Thoracic aorta (tissue), 2 donors: ENCODE results near the gene JMJD1C. TPM values are rescaled to one million over a fixed set of nuclear protein-coding genes. Genes with fewer than 3 reads are reported as not detected.

Experiments used
- ATAC-seq: fragments of 150-250 bp; one replicate; pipeline ENCODE4 v1.8.0; 2017; ENCODE audit warnings: low read depth; ENCODE audit not compliant: insufficient number of reproducible peaks, low FRiP score
- DNase-seq: peaks from one replicate; pipeline ENCODE4 v3.0.0-alpha.2; 2020; ENCODE audit warnings: low spot score
- H3K27ac ChIP-seq, 2 donors: fragments of 200-600 bp; sonication (generic); 1 replicate in 1 of 2; 2 replicates in 1 of 2; pipeline ENCODE4 v1.5.1; 2016; ENCODE audit warnings: mild to moderate bottlenecking in 2 of 2, moderate library complexity in 2 of 2
- H3K27me3 ChIP-seq: fragments of 200-600 bp; sonication (generic); replicated peaks from 2 replicates; pipeline ENCODE4 v1.6.0; 2016; ENCODE audit warnings: mild to moderate bottlenecking; ENCODE audit not compliant: insufficient read depth
- H3K36me3 ChIP-seq: fragments of 200-600 bp; sonication (generic); one replicate; pipeline ENCODE4 v1.5.1; 2016
- H3K4me1 ChIP-seq, 2 donors: fragments of 200-600 bp; sonication (generic); 1 replicate in 1 of 2; 2 replicates in 1 of 2; pipeline versions ENCODE4 v1.5.1 to v1.6.0; 2016; ENCODE audit warnings: low read depth in 2 of 2, mild to moderate bottlenecking in 1 of 2; ENCODE audit not compliant: control insufficient read depth in 1 of 2
- H3K4me3 ChIP-seq: fragments of 200-600 bp; sonication (generic); 2 replicates; pipeline ENCODE4 v1.5.1; 2016; ENCODE audit warnings: mild to moderate bottlenecking
- H3K9me3 ChIP-seq: fragments of 200-600 bp; sonication (generic); 2 replicates; pipeline ENCODE4 v1.5.1; 2016
- total RNA-seq, 2 donors: library from RNA; depleted of rRNA; stranded (reverse); fragments of >200 nt; gene quantifications; one replicate each; pipeline versions ENCODE4 v1.1.0 to v1.2.3, GENCODE V29; 2016
- TF ChIP-seq, protein P1 (sequence below): fragments of 200-600 bp; sonication (generic); IDR thresholded peaks from one replicate; pipeline ENCODE4 v1.5.1; 2019; ENCODE audit warnings: antibody characterized with exemption

Gene JMJD1C
- total RNA-seq, 2 donors from 2014 or later: 95.2 to 215 TPM

DNA sequence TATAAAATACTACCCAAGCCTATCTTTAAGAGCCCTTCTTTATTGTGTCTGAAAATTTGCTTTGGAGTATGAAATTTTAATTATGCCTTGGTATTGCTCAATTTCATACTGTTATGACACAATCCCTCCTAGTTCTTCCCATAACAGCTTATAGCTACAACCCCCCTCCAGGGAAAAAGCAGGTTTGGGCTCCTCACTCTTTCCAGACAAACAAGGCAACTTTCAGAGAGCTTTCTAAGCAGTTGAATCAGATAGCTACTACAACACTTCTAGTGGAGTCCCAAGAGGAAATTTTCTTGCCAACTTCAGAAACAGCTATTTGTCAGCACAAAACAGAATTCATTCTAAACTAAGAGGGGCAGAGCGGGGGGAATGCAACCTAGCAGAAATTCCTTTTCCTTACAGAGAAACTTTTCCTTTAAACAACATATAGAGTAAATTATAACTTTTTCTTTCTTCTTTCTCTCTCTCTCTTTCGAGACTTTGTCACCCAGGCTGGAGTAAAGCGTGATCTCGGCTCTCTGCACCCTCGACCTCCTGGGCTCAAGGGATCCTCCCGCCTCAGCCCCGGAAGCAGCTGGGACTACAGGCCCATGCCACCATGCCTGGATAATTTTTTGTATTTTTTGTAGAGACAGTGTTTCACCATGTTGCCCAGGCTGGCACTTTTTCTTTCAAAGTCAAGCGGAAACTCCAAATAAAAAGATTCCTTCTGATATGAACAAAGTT is 26.0 kb upstream of the JMJD1C start:
- peak; percentile 88 for ATAC-seq
- no peaks in the 10 kb centered on the region for H3K9me3 ChIP-seq
- no peaks in the 10 kb centered on the region for H3K27me3 ChIP-seq
- TF ChIP-seq, protein P1, sequence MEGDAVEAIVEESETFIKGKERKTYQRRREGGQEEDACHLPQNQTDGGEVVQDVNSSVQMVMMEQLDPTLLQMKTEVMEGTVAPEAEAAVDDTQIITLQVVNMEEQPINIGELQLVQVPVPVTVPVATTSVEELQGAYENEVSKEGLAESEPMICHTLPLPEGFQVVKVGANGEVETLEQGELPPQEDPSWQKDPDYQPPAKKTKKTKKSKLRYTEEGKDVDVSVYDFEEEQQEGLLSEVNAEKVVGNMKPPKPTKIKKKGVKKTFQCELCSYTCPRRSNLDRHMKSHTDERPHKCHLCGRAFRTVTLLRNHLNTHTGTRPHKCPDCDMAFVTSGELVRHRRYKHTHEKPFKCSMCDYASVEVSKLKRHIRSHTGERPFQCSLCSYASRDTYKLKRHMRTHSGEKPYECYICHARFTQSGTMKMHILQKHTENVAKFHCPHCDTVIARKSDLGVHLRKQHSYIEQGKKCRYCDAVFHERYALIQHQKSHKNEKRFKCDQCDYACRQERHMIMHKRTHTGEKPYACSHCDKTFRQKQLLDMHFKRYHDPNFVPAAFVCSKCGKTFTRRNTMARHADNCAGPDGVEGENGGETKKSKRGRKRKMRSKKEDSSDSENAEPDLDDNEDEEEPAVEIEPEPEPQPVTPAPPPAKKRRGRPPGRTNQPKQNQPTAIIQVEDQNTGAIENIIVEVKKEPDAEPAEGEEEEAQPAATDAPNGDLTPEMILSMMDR: no peak
- H3K4me1 ChIP-seq: peaks cover 13 to 15% of the 10 kb centered on the region in 2 donors
- DNase-seq: no peak
- no peaks in the 10 kb centered on the region for H3K36me3 ChIP-seq
- peak overlapping the region; percentile 56 for H3K4me3 ChIP-seq
- H3K27ac ChIP-seq: peak overlapping the region; percentile 31 to 79

DNA sequence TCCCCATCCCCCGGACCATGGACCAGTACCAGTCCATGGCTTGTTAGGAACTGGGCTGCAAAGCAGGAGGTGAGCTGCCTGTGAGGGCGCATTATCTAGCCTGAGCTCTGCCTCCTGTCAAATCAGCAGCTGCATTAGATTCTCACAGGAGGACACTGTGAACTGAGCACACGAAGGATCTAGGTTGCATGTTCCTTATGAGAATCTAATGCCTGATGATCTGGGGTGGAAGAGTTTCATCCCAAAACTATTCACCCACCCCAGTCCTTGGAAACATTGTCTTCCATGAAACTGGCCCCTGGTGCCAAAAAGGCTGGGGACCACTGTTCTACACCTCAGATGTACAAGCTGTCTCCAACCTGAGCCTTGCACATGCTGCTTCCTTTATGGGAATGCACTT is 24.1 kb upstream of the JMJD1C start:
- no peak overlapping the region for H3K27ac ChIP-seq
- H3K4me3 ChIP-seq: no peak overlapping the region
- DNase-seq (no peak), ATAC-seq (no peak)
- H3K4me1 ChIP-seq: peaks cover 12 to 17% of the 10 kb centered on the region in 2 donors
- no peaks in the 10 kb centered on the region for H3K9me3 ChIP-seq
- H3K36me3 ChIP-seq: no peaks in the 10 kb centered on the region
- TF ChIP-seq, protein P1: no peak
- H3K27me3 ChIP-seq: no peaks in the 10 kb centered on the region

DNA sequence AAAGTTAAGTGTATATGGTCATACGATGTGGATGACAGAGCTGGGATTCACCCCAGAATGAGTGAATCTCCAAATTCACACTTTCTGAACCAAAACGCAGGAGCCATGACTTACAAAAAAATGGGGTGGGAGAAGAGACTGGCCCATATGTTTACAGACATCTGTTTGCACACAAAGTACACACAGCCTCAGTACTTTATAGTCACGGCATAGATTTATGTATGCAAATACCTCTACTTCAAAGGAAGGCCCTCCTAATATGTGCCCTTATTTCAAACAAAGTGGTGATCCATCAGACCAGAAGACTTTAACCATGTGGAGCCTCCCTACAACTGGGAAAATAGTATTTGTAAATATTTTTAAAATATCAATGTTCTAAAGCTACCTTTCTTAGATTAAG is 22.2 kb upstream of the JMJD1C start:
- Histone ChIP-seq H3K4me1 (peaks cover 12 to 17% of the 10 kb centered on the region in 2 donors), H3K36me3 (no peaks in the 10 kb centered on the region), H3K27me3 (no peaks in the 10 kb centered on the region), H3K27ac (no peak overlapping the region), H3K4me3 (no peak overlapping the region), H3K9me3 (no peaks in the 10 kb centered on the region)
- no peak for DNase-seq
- ATAC-seq: no peak
- TF ChIP-seq, protein P1: no peak

DNA sequence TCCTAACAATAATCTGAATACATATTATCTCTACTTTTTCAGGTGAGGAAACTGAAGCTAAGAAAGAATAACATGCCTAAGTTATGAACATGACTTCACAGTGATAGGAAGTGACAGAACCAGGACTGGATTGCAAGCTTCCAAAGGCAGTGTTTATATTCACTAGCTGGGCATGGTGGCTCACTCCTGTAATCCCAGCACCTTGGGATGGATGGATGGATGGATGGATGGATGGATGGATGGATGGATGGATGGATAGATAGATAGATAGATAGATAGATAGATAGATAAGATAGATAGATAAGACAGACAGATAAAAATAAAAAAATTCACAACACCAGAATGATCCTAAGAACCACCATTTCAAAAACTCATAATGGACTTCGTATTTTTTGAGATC is 18.2 kb upstream of the JMJD1C start:
- peaks cover 7 to 8% of the 10 kb centered on the region in 2 donors for H3K4me1 ChIP-seq
- no peak for ATAC-seq

DNA sequence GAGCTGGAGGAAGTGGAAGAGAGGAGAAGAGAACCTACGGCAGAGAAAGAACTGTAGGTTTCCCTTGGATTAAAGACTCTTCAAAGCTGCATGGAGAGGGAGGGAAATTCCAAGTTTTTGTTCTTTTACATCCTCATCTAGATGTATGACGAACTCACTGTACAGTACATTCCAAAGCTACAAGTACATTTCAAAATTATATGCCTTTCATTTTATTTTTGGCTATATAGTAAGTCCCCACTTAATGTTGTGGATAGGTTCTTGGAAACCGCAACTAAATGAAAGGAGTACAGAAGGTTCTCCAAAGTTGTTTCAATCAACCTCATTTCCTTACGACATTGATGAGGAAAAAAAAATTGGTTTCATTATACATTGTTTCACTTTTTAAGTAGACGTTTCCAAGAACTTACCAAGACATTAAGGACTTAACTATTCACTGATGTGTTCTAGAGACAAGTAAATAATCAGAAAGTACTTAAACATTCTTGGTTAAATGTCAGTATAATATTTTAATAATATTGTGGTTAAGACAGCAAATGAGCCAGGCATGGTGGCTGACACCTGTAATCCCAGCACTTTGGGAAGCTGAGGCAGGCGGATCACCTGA is 16.1 kb upstream of the JMJD1C start:
- peaks cover 7 to 8% of the 10 kb centered on the region in 2 donors for H3K4me1 ChIP-seq
- no peak for ATAC-seq
- H3K27ac ChIP-seq: no peak overlapping the region
- no peaks in the 10 kb centered on the region for H3K27me3 ChIP-seq
- no peaks in the 10 kb centered on the region for H3K9me3 ChIP-seq
- TF ChIP-seq, protein P1: no peak
- H3K36me3 ChIP-seq: no peaks in the 10 kb centered on the region
- DNase-seq: no peak
- H3K4me3 ChIP-seq: no peak overlapping the region

More for the DNA sequence above, 18.2 kb upstream of the JMJD1C start:
- Histone ChIP-seq H3K9me3 (no peaks in the 10 kb centered on the region), H3K27me3 (no peaks in the 10 kb centered on the region), H3K36me3 (no peaks in the 10 kb centered on the region), H3K4me3 (no peak overlapping the region), H3K27ac (no peak overlapping the region)
- TF ChIP-seq, protein P1: no peak
- no peak for DNase-seq
